Measurements from ENCODE around the gene STXBP3.
A peak's percentile ranks its signal among the peaks of the same experiment; 100 is the strongest.

STXBP3 gene

GRCh38 chr1:108808438-108808837 is 62.0 kb downstream of the STXBP3 start:
- no peak for DNase-seq

GRCh38 chr1:108811611-108812010 is 65.1 kb downstream of the STXBP3 start:
- no peak for DNase-seq

- no peak for DNase-seq
Observed at GRCh38 chr1:108813326-108813725, 66.9 kb downstream of the STXBP3 start.

GRCh38 chr1:108814343-108815125 is 68.1 kb downstream of the STXBP3 start:
- DNase-seq: no peak

- DNase-seq: no peak
Observed at GRCh38 chr1:108815566-108815965, 69.1 kb downstream of the STXBP3 start.

- DNase-seq: no peak
Observed at GRCh38 chr1:108816049-108816893, 69.8 kb downstream of the STXBP3 start.

GRCh38 chr1:108817016-108817415 is 70.5 kb downstream of the STXBP3 start:
- no peak for DNase-seq

- DNase-seq: no peak
Observed at GRCh38 chr1:108817811-108818210, 71.3 kb downstream of the STXBP3 start.

GRCh38 chr1:108819878-108820277 is 73.4 kb downstream of the STXBP3 start:
- no peak for DNase-seq

- no peak for DNase-seq
Observed at GRCh38 chr1:108823632-108824031, 77.2 kb downstream of the STXBP3 start.

GRCh38 chr1:108824051-108824450 is 77.6 kb downstream of the STXBP3 start:
- no peak for DNase-seq

GRCh38 chr1:108826081-108826635 is 79.7 kb downstream of the STXBP3 start:
- no peak for DNase-seq

- peak; percentile 61 to 63 for DNase-seq
Observed at GRCh38 chr1:108828074-108828961, 81.8 kb downstream of the STXBP3 start.

GRCh38 chr1:108829498-108829916 is 83.0 kb downstream of the STXBP3 start:
- no peak for DNase-seq

- no peak for DNase-seq
Observed at GRCh38 chr1:108830119-108831008, 83.9 kb downstream of the STXBP3 start.

- DNase-seq: no peak
Observed at GRCh38 chr1:108831225-108831624, 84.8 kb downstream of the STXBP3 start.

- DNase-seq: no peak
Observed at GRCh38 chr1:108832929-108833328, 86.5 kb downstream of the STXBP3 start.

GRCh38 chr1:108841703-108842102 is 95.2 kb downstream of the STXBP3 start:
- no peak for DNase-seq

- no peak for DNase-seq
Observed at GRCh38 chr1:108842525-108843181, 96.2 kb downstream of the STXBP3 start.

- no peak for DNase-seq
Observed at GRCh38 chr1:108843390-108844137, 97.1 kb downstream of the STXBP3 start.
